Right renal pelvis (tissue), 4 donors: ENCODE measurements around the gene ABAT. TPM values are rescaled to one million over a fixed set of nuclear protein-coding genes. Genes with fewer than 3 reads are reported as not detected.

Experiments used
- DNase-seq, 4 donors: peaks; one replicate each; pipeline ENCODE4 v3.0.0-alpha.2; 2013; ENCODE audit warnings: low read depth in 4 of 4, low spot score in 3 of 4, missing footprints in 1 of 4
- polyA plus RNA-seq, 4 donors: library from polyadenylated mRNA; unstranded; fragments of 120-200 nt; gene quantifications; one replicate each; pipeline ENCODE4 v1.2.1, GENCODE V29; 2013; ENCODE audit not compliant: insufficient read length in 4 of 4

Gene ABAT
- polyA plus RNA-seq, 4 donors, result 55.1 to 88.3 (median 60.6) TPM

DNA sequence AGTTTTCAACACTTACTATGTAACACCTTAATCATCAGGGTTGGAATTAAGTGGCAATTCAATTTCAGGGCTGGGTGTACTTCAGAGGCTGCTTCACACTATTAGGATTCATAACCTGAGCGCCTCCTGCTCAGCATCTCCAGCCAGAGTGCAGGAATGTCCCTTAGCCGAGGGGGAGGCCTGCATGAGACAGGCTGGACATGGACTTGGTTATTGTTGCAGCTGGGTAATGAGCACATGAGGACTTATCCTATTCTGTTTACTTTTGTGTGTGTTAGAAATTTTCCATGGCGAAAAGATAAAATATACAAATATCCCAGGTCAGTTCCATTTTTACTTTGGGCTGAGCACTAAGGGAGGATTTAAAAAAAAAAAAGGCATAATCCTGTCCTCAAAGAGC, 133.6 kb downstream of the ABAT start:
- no peak for DNase-seq

DNA sequence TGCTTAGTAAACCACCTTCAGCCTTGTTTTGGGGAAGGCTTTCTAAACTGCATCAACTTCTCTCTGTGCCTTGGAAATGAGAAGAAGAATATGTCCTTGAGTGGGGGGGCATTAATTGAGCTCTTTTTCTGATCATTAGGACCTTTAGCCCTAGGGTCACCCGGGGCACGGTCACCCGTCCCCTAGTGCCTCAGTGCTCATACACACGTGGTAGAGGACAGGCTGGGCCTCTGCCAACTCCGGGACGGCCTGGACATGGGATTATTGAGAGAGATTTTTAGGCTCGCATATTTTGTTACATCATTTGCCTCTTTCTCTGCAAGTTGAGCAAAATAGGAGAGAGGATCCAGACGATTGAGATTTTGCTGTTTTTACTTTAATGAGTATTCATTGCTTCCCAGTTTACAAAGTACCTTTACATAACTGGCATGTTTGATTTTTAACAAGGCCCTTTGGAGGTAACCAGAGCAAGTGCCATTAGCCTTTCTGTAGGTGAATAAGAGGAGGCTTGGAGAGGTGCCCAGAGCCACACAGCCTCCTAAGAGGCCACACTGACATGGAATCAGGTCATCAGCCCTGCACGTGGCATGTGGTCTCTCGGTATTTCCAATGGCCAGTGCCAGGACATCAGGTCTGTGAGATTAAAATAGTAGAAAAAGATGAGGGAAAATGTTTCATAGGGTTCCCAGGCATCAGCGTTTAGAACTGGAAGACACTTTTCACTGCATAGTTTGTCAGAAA, 134.4 kb downstream of the ABAT start:
- no peak for DNase-seq

- no peak for DNase-seq
Measured at GRCh38 chr16:8812162-8812843, 137.9 kb downstream of the ABAT start.

DNA sequence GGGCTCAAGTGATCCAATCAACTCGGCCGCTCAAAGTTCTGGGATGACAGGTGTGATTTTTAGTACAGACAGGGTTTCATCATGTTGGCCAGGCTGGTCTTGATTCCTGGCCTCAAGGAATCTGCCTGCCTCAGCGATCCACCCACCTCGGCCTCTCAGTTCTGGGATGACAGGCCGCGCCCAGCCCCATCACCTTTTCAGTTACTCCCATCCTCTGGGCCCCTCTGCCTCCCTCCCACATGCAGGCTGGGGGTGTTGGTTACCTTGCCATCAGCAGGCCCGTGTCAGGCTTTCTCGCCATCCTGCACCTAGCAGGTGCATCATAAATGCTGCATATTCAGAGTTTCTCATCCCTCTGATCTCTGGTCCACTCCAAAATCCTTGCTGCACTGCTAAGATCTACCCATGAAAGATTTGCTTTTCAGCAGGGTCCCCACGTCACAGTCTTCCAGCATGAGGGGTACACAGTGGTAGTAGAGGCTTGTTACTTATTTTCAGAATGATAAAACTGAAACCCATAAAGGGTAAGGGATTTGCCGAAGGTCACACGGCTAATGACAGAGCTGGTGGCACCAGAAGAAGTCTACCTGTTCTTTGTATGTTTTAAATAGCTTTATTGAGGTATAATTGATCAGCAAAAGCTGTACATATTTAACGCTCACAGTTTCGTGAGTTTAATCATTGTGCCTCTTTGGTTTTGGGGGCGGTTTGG, 139.8 kb downstream of the ABAT start:
- no peak for DNase-seq

DNA sequence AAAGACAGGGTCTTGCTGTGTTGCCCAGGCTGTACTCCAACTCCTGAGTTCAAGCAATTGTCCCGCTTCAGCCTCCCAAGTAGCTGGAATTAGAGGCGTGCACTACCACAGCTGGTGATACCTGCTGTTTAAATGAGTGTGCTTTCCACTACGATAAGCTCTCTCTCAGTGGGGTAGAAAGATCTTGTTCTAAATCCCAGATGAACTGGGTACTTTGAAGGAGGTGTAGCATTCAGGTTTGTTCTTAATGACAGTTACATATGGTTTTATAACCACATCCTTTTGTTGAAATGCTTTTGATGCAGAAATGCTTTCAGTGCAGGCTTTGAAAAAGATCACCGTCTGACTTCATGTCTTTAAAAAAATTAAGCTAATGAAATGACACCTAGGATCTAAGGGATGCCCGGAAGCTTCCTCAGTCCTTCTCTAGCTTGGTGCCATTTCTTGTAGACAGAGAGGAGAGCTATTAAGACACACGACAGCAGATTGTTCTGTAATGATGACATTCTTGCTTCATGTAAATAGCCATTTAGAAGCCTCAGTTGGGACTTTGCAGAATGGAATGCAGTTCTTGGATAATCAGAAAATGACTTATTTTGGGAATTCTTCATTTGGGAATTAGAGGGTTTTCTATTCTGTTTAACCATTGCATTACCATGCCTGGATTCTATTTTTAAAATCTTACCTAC, 142.7 kb downstream of the ABAT start:
- DNase-seq, result no peak

DNA sequence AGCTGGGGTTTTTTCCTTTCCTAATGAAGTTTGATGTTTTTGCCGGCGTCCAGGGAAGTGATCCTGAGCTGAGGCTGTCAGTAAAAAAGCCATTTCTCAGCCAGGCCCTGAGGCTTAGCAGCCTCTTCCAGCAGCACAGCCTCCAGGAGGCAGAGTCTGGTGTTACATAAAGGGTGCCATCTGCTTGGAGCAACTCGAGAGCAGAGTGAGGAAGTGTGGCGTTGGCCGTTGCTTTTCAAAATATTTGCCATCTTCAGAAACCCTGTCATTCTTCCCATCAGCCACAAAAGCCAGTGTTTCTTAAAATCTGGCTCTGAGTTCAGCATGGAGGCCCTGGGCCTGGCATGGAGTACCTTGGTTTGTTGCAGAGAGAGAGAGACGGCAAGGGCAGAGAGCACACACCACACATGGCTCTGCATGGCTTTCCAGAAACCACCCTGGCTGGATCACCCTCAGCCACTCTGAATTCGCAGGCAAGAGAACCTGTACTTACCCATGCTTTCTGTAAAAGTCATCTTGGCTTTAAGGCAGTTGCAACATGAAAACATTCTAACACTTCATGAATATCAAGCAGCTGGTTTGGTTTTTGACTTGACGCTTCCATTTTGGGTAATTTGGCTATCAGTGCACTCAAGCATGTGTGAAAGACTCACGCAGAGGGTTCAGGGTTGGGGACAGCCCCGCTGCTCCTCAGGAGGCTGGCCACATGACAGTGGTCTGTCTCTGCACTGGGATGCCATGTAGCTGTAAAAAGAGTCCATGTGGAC, 144.3 kb downstream of the ABAT start:
- no peak for DNase-seq

DNA sequence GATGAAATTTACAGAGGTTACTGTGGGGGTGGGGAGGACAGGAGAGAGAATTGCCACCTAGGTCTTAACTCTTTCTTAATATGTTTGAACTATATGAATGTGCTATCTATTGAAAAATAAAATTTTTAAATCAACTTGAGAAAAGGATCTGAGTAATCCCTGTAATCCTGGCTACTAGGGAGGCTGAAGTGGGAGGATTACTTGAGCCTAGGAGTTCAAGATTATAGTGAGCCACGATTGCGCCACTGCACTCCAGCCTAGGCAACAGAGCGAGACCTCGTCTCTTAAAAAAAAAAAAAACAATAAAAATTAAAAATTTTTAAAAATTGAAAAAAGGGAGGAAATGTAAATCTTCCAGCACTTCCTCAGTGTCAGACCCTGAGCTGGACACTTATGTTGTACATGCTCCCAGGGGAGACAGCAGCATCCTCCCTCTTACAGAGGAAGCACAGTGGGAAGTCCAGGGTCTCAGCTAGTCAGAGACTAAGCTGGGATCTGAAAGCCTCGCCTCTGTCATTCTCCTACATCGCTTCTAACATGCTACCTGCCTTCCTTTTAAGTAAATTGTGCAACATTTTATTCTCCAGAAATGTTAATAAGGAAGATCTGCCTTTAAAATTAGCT, 145.1 kb downstream of the ABAT start:
- DNase-seq, result no peak

- DNase-seq, result no peak
Measured at GRCh38 chr16:8822403-8822802, 148.0 kb downstream of the ABAT start.

DNA sequence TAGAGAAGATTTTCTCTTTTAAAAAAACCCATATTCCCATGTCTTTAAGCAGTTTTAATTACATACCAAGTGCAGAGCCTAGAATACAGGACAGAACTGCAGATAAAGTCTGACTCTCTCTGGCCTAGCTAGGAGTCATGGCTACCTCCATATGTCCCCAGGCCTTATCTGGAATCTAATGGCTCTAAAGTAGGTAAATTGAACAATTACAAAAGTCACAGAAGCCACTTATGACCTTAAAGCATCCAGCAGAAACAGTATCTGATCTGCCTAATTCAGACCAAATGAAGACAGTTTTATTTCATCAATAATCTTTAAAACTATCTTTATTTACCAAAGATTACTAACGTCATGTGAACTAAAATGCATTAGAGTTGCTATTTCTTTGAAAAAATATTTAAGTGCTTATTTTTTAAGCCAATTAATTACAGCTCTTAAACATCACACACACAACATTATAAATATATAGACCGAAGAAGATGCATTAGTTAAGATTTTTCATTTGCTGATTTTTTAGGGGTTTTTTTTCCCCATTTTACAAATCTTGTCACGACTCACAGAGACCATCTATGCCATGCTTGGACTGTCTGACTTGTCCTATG, 152.0 kb downstream of the ABAT start:
- no peak for DNase-seq

GRCh38 chr16:8828541-8829165, 154.2 kb downstream of the ABAT start:
- no peak for DNase-seq

GRCh38 chr16:8831450-8831849, 157.0 kb downstream of the ABAT start:
- no peak for DNase-seq

DNA sequence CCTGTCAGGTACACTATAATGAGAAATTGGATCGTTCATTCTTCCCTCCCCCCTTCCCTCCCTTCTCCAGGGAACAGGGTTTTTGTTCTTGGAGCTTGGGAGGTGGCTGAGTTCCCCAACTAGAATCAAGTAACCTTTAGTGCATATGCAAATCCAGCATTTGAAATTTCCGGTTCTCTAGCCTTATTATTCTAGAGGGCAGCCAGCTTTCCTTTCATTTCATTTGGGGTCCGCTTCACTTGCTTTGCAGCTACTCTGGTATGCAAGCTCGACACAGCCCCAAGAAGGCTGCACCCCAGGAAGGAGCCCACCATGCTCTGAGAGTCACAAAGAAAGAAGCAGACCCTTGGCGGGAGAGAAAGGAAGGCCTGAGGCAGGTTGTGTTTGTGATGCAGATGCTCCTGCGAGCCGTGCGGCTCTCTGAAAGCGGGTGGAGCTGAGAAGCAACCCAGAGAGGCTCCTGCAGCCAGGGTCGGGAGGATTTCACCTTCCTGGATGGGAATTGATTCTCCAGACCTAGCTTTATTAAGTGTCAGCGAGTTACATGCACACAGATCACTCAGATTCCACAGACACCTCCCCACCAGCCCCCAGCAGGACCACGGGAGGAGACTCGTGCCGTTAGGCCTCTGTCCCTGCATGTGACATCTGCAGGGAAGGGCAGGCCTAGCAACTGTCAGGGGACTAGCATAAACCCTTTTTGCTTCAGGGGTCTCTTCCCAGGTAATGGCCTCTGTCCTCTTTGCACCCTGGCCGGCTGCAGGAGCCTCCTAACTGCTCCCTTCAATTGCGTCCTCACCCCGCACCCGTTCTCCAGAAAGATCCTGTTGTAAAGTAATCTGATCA, 157.7 kb downstream of the ABAT start:
- DNase-seq, result no peak

- DNase-seq, result no peak
Measured at GRCh38 chr16:8832717-8833105, 158.3 kb downstream of the ABAT start.

Other genes with a start within 250 kb of the ABAT start
- under 1 TPM in 2 of 4 donors, not detected in 2; 0.22 to 0.23 TPM for gene TMEM114, start 84.1 kb upstream of the ABAT start, polyA plus RNA-seq
- 10 to 100 TPM; 17.6 to 19.2 (median 18.8) TPM for gene METTL22, start 52.9 kb upstream of the ABAT start, polyA plus RNA-seq
- 10 to 100 TPM; 14.7 to 17.1 (median 16.1) TPM for gene TMEM186, start 123.0 kb downstream of the ABAT start, polyA plus RNA-seq
- 10 to 100 TPM; 19.8 to 26.1 (median 21.2) TPM for gene PMM2, start 123.2 kb downstream of the ABAT start, polyA plus RNA-seq
- 10 to 100 TPM; 67.4 to 82.5 (median 71.0) TPM for gene CARHSP1, start 194.4 kb downstream of the ABAT start, polyA plus RNA-seq
- gene LITAFD, start 207.7 kb downstream of the ABAT start, polyA plus RNA-seq, result under 1 TPM in 1 of 4 donors, not detected in 3; 0.20 TPM